DOHH2 (cell line): ENCODE results near the gene KIF6.

Experiments
- H3F3A ChIP-seq: fragments of 200-600 bp; sonication (generic), shearing (Covaris generic); 2 replicates; pipeline ENCODE4 v1.6.0; 2016; ENCODE audit warnings: antibody characterized with exemption, mild to moderate bottlenecking; ENCODE audit not compliant: control insufficient read depth, insufficient read depth
- H3K27ac ChIP-seq: fragments of 200-600 bp; sonication (generic); 2 replicates; pipeline ENCODE4 v1.5.1; 2014; ENCODE audit warnings: low read depth, mild to moderate bottlenecking, low read length, moderate library complexity
- H3K27me3 ChIP-seq: fragments of 200-600 bp; sonication (generic); 2 replicates; pipeline ENCODE4 v1.6.1; 2014; ENCODE audit warnings: mild to moderate bottlenecking, low read length, mixed read lengths; ENCODE audit not compliant: control insufficient read depth
- H3K36me3 ChIP-seq: fragments of 200-600 bp; sonication (generic); 2 replicates; pipeline ENCODE4 v1.6.1; 2014; ENCODE audit warnings: mild to moderate bottlenecking, low read length, moderate library complexity, mixed read lengths; ENCODE audit not compliant: control insufficient read depth
- H3K4me1 ChIP-seq: fragments of 200-600 bp; sonication (generic); 2 replicates; pipeline ENCODE4 v1.6.1; 2014; ENCODE audit warnings: mild to moderate bottlenecking, low read length, mixed read lengths; ENCODE audit not compliant: control insufficient read depth
- H3K4me2 ChIP-seq: fragments of 200-600 bp; sonication (generic); 2 replicates; pipeline ENCODE4 v1.6.0; 2014; ENCODE audit warnings: mild to moderate bottlenecking, low read length, moderate library complexity
- H3K4me3 ChIP-seq: fragments of 200-600 bp; sonication (generic); 2 replicates; pipeline ENCODE4 v1.5.1; 2014; ENCODE audit warnings: mild to moderate bottlenecking, low read length, mixed read lengths
- H3K79me2 ChIP-seq: fragments of 200-600 bp; sonication (generic); 2 replicates; pipeline ENCODE4 v1.6.1; 2014; ENCODE audit warnings: mild to moderate bottlenecking, low read length, mixed read lengths; ENCODE audit not compliant: control insufficient read depth
- H3K9me2 ChIP-seq: fragments of 200-600 bp; sonication (generic); replicated peaks from 2 replicates; pipeline ENCODE4 v1.6.1; 2014; ENCODE audit warnings: mild to moderate bottlenecking, low read length, mixed read lengths; ENCODE audit not compliant: control insufficient read depth
- H3K9me3 ChIP-seq: fragments of 200-600 bp; sonication (generic); 2 replicates; pipeline ENCODE4 v1.6.1; 2014; ENCODE audit warnings: antibody characterized with exemption, low read length, mixed read lengths; ENCODE audit not compliant: control insufficient read depth, insufficient read depth
- H4K20me1 ChIP-seq: fragments of 200-600 bp; sonication (generic); 2 replicates; pipeline ENCODE4 v1.6.0; 2014; ENCODE audit warnings: low read depth, mild to moderate bottlenecking, antibody characterized with exemption, low read length, moderate library complexity; ENCODE audit not compliant: control insufficient read depth, insufficient read depth
- CTCF ChIP-seq: fragments of 200-600 bp; sonication (generic); IDR thresholded peaks from one replicate; pipeline ENCODE4 v1.5.1; 2014; ENCODE audit warnings: antibody characterized with exemption, mild to moderate bottlenecking, low read depth, low read length; ENCODE audit not compliant: poor library complexity, severe bottlenecking
- EZH2phosphoT487 ChIP-seq: fragments of 200-600 bp; sonication (generic); IDR thresholded peaks from 2 replicates; pipeline ENCODE4 v1.6.1; 2017; ENCODE audit warnings: borderline replicate concordance, mild to moderate bottlenecking, antibody characterized with exemption, low read length, moderate library complexity, mixed read lengths

Gene KIF6

GRCh38 chr6:39328066-39328465, 397.1 kb downstream of the KIF6 start:
- H3K27ac ChIP-seq: no peak overlapping the region
- H3K4me1 ChIP-seq: no peaks in the 10 kb centered on the region
- TF ChIP-seq EZH2phosphoT487 (no peak), CTCF (no peak)
- no peaks in the 10 kb centered on the region for H4K20me1 ChIP-seq
- H3K79me2 ChIP-seq: no peaks in the 10 kb centered on the region
- H3K27me3 ChIP-seq: no peaks in the 10 kb centered on the region
- no peaks in the 10 kb centered on the region for H3K36me3 ChIP-seq
- H3K9me3 ChIP-seq: no peaks in the 10 kb centered on the region
- H3F3A ChIP-seq: no peaks in the 10 kb centered on the region
- H3K4me3 ChIP-seq: no peak overlapping the region
- no peaks in the 10 kb centered on the region for H3K9me2 ChIP-seq
- no peak overlapping the region for H3K4me2 ChIP-seq

- TF ChIP-seq CTCF: no peak
- TF ChIP-seq EZH2phosphoT487: no peak
- Histone ChIP-seq H3K36me3 (no peaks in the 10 kb centered on the region), H3K79me2 (no peaks in the 10 kb centered on the region), H3K27me3 (no peaks in the 10 kb centered on the region), H3K4me1 (no peaks in the 10 kb centered on the region), H3K4me2 (no peak overlapping the region), H3K9me3 (no peaks in the 10 kb centered on the region), H3K9me2 (no peaks in the 10 kb centered on the region), H3F3A (no peaks in the 10 kb centered on the region), H3K4me3 (no peak overlapping the region), H3K27ac (no peak overlapping the region), H4K20me1 (no peaks in the 10 kb centered on the region)
Observed at GRCh38 chr6:39327507-39327906, 397.7 kb downstream of the KIF6 start.

DNA sequence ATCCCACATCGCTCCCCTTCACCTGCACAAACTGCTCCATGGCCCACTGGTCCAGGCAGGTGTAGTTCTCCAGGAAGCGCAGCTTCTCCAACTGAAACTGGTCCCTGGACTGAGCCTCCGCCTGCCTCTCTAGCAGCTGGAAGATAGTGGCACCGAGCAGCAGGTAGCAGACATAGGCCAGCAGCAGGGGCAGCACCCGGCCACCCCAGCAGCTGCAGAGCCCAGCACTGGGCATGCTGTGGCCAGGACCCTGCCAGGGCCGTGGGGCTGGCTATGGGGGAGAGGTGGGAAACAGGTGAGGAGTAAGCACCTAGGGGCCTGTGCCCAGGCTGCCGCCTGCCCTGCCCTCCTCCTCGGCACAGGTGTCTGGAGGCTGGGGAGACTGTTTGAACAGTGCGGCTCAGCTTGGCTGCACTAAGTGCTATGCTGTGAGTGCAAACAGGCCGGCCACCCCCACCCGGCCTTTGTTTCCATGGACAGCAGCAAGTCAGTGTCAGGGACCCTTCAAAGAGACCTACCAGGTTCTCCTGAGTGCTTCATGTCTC, 402.8 kb downstream of the KIF6 start, which contains the start of gene KCNK16:
TSS of gene KCNK16 (minus strand) at position 397 of the 545 bp plus-strand sequence. CDS start at position 235, 162 bp downstream.
- no peaks in the 10 kb centered on the region for H3K9me3 ChIP-seq
- no peaks in the 10 kb centered on the region for H3K79me2 ChIP-seq
- TF ChIP-seq EZH2phosphoT487: no peak
- no peaks in the 10 kb centered on the region for H3K36me3 ChIP-seq
- H3K4me2 ChIP-seq: no peak within 1 kb of the TSS
- no peaks in the 10 kb centered on the region for H4K20me1 ChIP-seq
- no peaks in the 10 kb centered on the region for H3K9me2 ChIP-seq
- H3K4me1 ChIP-seq: no peaks in the 10 kb centered on the region
- H3K27me3 ChIP-seq: no peaks in the 10 kb centered on the region
- H3F3A ChIP-seq: no peaks in the 10 kb centered on the region
- H3K27ac ChIP-seq: no peak within 1 kb of the TSS
- H3K4me3 ChIP-seq: no peak within 1 kb of the TSS

GRCh38 chr6:39321761-39322160, 403.4 kb downstream of the KIF6 start:
- Histone ChIP-seq H3F3A (no peaks in the 10 kb centered on the region), H3K36me3 (no peaks in the 10 kb centered on the region), H3K27ac (no peak overlapping the region), H4K20me1 (no peaks in the 10 kb centered on the region), H3K4me2 (no peak overlapping the region), H3K9me2 (no peaks in the 10 kb centered on the region), H3K9me3 (no peaks in the 10 kb centered on the region), H3K4me1 (no peaks in the 10 kb centered on the region), H3K4me3 (no peak overlapping the region), H3K27me3 (no peaks in the 10 kb centered on the region), H3K79me2 (no peaks in the 10 kb centered on the region)
- no peak for TF ChIP-seq CTCF
- no peak for TF ChIP-seq EZH2phosphoT487
